H1 (cell line): ENCODE results near the gene TBX15. TPM values are rescaled to one million over a fixed set of nuclear protein-coding genes. Genes with fewer than 3 reads are reported as not detected.

ENCODE experiments used
- GABPA ChIP-seq: IDR thresholded peaks from 2 replicates; pipeline ENCODE4 v1.6.1; 2011; ENCODE audit warnings: mild to moderate bottlenecking, low read length, moderate library complexity, borderline replicate concordance; ENCODE audit not compliant: insufficient read depth
- USF2 ChIP-seq: IDR thresholded peaks from 2 replicates; pipeline ENCODE4 v1.6.1; 2011; ENCODE audit warnings: low read length, improper control_type of control experiment
- polyA plus RNA-seq, 7 experiments: library from polyadenylated mRNA; depleted of rRNA in 3 of 7; stranded (reverse) in 5 of 7; unstranded in 2 of 7; fragments of >200 nt in 5 of 7; fragments of 200-250 nt in 2 of 7; gene quantifications; 1 replicate in 5 of 7; 2 replicates in 1 of 7; 4 replicates in 1 of 7; pipeline versions ENCODE4 v1.2.1 to v1.2.3, GENCODE V29; 2011 to 2013; ENCODE audit warnings: missing spikeins in 2 of 7, mixed read lengths in 2 of 7
- total RNA-seq: library from RNA; stranded (reverse); fragmentation: NEBNext Ultra II Directional; extraction: Animal tissue kit (Norgen Biotek cat#: 25700); gene quantifications from 2 replicates; pipeline ENCODE4 v1.2.1, GENCODE V29; 2021

The TBX15 gene
- total and polyA plus RNA-seq, 2 of the 8 experiments (the other 6 are each of a cell fraction or from before 2014, with no cell fraction given) = 0.14 to 0.24 TPM

- TF ChIP-seq GABPA = no peak
- no peak for TF ChIP-seq USF2
Measured at GRCh38 chr1:118896416-118896815, 91.7 kb downstream of the TBX15 start (continued).
